IPS-18a (cell line): ENCODE measurements around the gene SH3PXD2A.
A peak's percentile ranks its signal among the peaks of the same experiment; 100 is the strongest.

Source experiments
- H3K27ac ChIP-seq: one replicate; pipeline ENCODE4 v1.5.1; 2013; ENCODE audit warnings: low read length
- H3K27me3 ChIP-seq: one replicate; pipeline ENCODE4 v1.6.1; 2013; ENCODE audit warnings: mild to moderate bottlenecking, low read length; ENCODE audit not compliant: control insufficient read depth, insufficient read depth
- H3K36me3 ChIP-seq: one replicate; pipeline ENCODE4 v1.6.1; 2013; ENCODE audit warnings: low read depth, low read length; ENCODE audit not compliant: control insufficient read depth
- H3K4me1 ChIP-seq: one replicate; pipeline ENCODE4 v1.6.1; 2013; ENCODE audit warnings: low read depth, low read length; ENCODE audit not compliant: control insufficient read depth
- H3K4me3 ChIP-seq: one replicate; pipeline ENCODE4 v1.5.1; 2013; ENCODE audit warnings: low read length
- H3K9ac ChIP-seq: one replicate; pipeline ENCODE4 v1.6.1; 2013; ENCODE audit warnings: mild to moderate bottlenecking, low read length, moderate library complexity
- H3K9me3 ChIP-seq: one replicate; pipeline ENCODE4 v1.6.1; 2013; ENCODE audit warnings: low read depth, low read length; ENCODE audit not compliant: control insufficient read depth

SH3PXD2A gene

GRCh38 chr10:103855424-103855823, at the start of gene SH3PXD2A:
TSS of gene SH3PXD2A (minus strand) at chr10:103855576. CDS start at chr10:103855266, 310 bp downstream.
- Histone ChIP-seq H3K4me3 (peak within 1 kb of the TSS; percentile 75), H3K36me3 (no peaks in the 10 kb centered on the region), H3K27me3 (peaks cover 44% of the 10 kb centered on the region), H3K27ac (no peak within 1 kb of the TSS), H3K9me3 (no peaks in the 10 kb centered on the region), H3K9ac (no peak within 1 kb of the TSS), H3K4me1 (peaks cover 12% of the 10 kb centered on the region)

- Histone ChIP-seq H3K4me1 (no peaks in the 10 kb centered on the region), H3K9ac (no peak overlapping the region), H3K36me3 (no peaks in the 10 kb centered on the region), H3K4me3 (no peak overlapping the region), H3K9me3 (no peaks in the 10 kb centered on the region), H3K27me3 (no peaks in the 10 kb centered on the region), H3K27ac (no peak overlapping the region)
These were observed 45.9 kb upstream of the SH3PXD2A start for GRCh38 chr10:103901299-103901698.

GRCh38 chr10:103899312-103899711, 43.9 kb upstream of the SH3PXD2A start:
- no peaks in the 10 kb centered on the region for H3K4me1 ChIP-seq
- no peaks in the 10 kb centered on the region for H3K36me3 ChIP-seq
- no peaks in the 10 kb centered on the region for H3K9me3 ChIP-seq
- no peaks in the 10 kb centered on the region for H3K27me3 ChIP-seq
- no peak overlapping the region for H3K27ac ChIP-seq
- H3K4me3 ChIP-seq = no peak overlapping the region
- H3K9ac ChIP-seq = no peak overlapping the region

GRCh38 chr10:103897241-103897774, 41.9 kb upstream of the SH3PXD2A start:
- H3K4me1 ChIP-seq = no peaks in the 10 kb centered on the region
- H3K27me3 ChIP-seq = no peaks in the 10 kb centered on the region
- H3K36me3 ChIP-seq = no peaks in the 10 kb centered on the region
- no peak overlapping the region for H3K4me3 ChIP-seq
- H3K9ac ChIP-seq = no peak overlapping the region
- no peaks in the 10 kb centered on the region for H3K9me3 ChIP-seq
- no peak overlapping the region for H3K27ac ChIP-seq

GRCh38 chr10:103896225-103896624, 40.8 kb upstream of the SH3PXD2A start:
- Histone ChIP-seq H3K4me1 (no peaks in the 10 kb centered on the region), H3K9ac (no peak overlapping the region), H3K9me3 (no peaks in the 10 kb centered on the region), H3K27ac (no peak overlapping the region), H3K27me3 (no peaks in the 10 kb centered on the region), H3K36me3 (no peaks in the 10 kb centered on the region), H3K4me3 (no peak overlapping the region)

GRCh38 chr10:103895411-103896186, 40.2 kb upstream of the SH3PXD2A start:
- Histone ChIP-seq H3K36me3 (no peaks in the 10 kb centered on the region), H3K9me3 (no peaks in the 10 kb centered on the region), H3K4me3 (no peak overlapping the region), H3K27me3 (no peaks in the 10 kb centered on the region), H3K27ac (no peak overlapping the region), H3K9ac (no peak overlapping the region), H3K4me1 (no peaks in the 10 kb centered on the region)

- no peak overlapping the region for H3K27ac ChIP-seq
- H3K36me3 ChIP-seq = no peaks in the 10 kb centered on the region
These were observed 39.1 kb upstream of the SH3PXD2A start for GRCh38 chr10:103894441-103894864.

GRCh38 chr10:103893817-103894216, 38.4 kb upstream of the SH3PXD2A start:
- Histone ChIP-seq H3K36me3 (no peaks in the 10 kb centered on the region), H3K9me3 (no peaks in the 10 kb centered on the region), H3K27ac (no peak overlapping the region), H3K4me1 (no peaks in the 10 kb centered on the region), H3K27me3 (no peaks in the 10 kb centered on the region), H3K9ac (no peak overlapping the region), H3K4me3 (no peak overlapping the region)

More at GRCh38 chr10:103894441-103894864, 39.1 kb upstream of the SH3PXD2A start:
- Histone ChIP-seq H3K9ac (no peak overlapping the region), H3K4me1 (no peaks in the 10 kb centered on the region), H3K4me3 (no peak overlapping the region), H3K9me3 (no peaks in the 10 kb centered on the region), H3K27me3 (no peaks in the 10 kb centered on the region)

- no peak overlapping the region for H3K4me3 ChIP-seq
- no peaks in the 10 kb centered on the region for H3K27me3 ChIP-seq
- no peak overlapping the region for H3K9ac ChIP-seq
- no peaks in the 10 kb centered on the region for H3K9me3 ChIP-seq
- H3K27ac ChIP-seq = no peak overlapping the region
- no peaks in the 10 kb centered on the region for H3K4me1 ChIP-seq
- no peaks in the 10 kb centered on the region for H3K36me3 ChIP-seq
These were observed 36.8 kb upstream of the SH3PXD2A start for GRCh38 chr10:103892181-103892580.

- H3K27me3 ChIP-seq = no peaks in the 10 kb centered on the region
- H3K27ac ChIP-seq = no peak overlapping the region
- H3K4me1 ChIP-seq = no peaks in the 10 kb centered on the region
- H3K4me3 ChIP-seq = no peak overlapping the region
- H3K9me3 ChIP-seq = no peaks in the 10 kb centered on the region
- H3K9ac ChIP-seq = no peak overlapping the region
- H3K36me3 ChIP-seq = no peaks in the 10 kb centered on the region
These were observed 35.3 kb upstream of the SH3PXD2A start for GRCh38 chr10:103890688-103891087.

GRCh38 chr10:103890194-103890658, 34.9 kb upstream of the SH3PXD2A start:
- H3K27ac ChIP-seq = no peak overlapping the region
- H3K4me1 ChIP-seq = no peaks in the 10 kb centered on the region

More at GRCh38 chr10:103890194-103890658, 34.9 kb upstream of the SH3PXD2A start:
- no peak overlapping the region for H3K9ac ChIP-seq
- H3K27me3 ChIP-seq = no peaks in the 10 kb centered on the region
- H3K36me3 ChIP-seq = no peaks in the 10 kb centered on the region
- H3K4me3 ChIP-seq = no peak overlapping the region
- H3K9me3 ChIP-seq = no peaks in the 10 kb centered on the region
